ENCODE data around the gene KPNA6. TPM values are rescaled to one million over a fixed set of nuclear protein-coding genes. Genes with fewer than 3 reads are reported as not detected.

KPNA6 gene
- total and polyA plus RNA-seq, 2 of the 13 experiments (the other 11 are each of a cell fraction or from before 2014, with no cell fraction given): 22.0 to 47.5 TPM

- TF ChIP-seq PLSCR1 (CRISPR knock-in tag; IDR thresholded peaks at IDR 0.05; ENCODE audit: borderline replicate concordance): no peak; the same call in 1 of the 2 replicates
- no peak for TF ChIP-seq TBX3 (IDR thresholded peaks at IDR 0.05; ENCODE audit: borderline replicate concordance)
- TF ChIP-seq ZNF75D (CRISPR knock-in tag; IDR thresholded peaks at IDR 0.05; ENCODE audit: borderline replicate concordance): no peak
- peak; percentile 63; the same call in 1 of the 2 replicates for TF ChIP-seq TAF1 (CRISPR knock-in tag; IDR thresholded peaks at IDR 0.05)
- TF ChIP-seq PITX1 (CRISPR knock-in tag; IDR thresholded peaks at IDR 0.05): peak; percentile 23; the same call in 1 of the 2 replicates
- TF ChIP-seq RXRA (CRISPR knock-in tag; IDR thresholded peaks at IDR 0.05): 0 out of 2 replicates have a peak, but pooled peaks have one; percentile 38
- TF ChIP-seq JUNB (CRISPR knock-in tag; IDR thresholded peaks at IDR 0.05; ENCODE audit: borderline replicate concordance): no peak
- no peak for TF ChIP-seq ZNF644 (CRISPR knock-in tag; IDR thresholded peaks at IDR 0.05; ENCODE audit: low read depth)
- peak; percentile 78 for TF ChIP-seq ZMYM4 (CRISPR knock-in tag; IDR thresholded peaks at IDR 0.05)
- TF ChIP-seq TFE3 (CRISPR knock-in tag; IDR thresholded peaks at IDR 0.05): 0 out of 2 replicates have a peak, but pooled peaks have one; percentile 23
- TF ChIP-seq ZNF841 (CRISPR knock-in tag; IDR thresholded peaks at IDR 0.05; ENCODE audit: borderline replicate concordance): no peak
- no peak for TF ChIP-seq ZNF766 (CRISPR knock-in tag; IDR thresholded peaks at IDR 0.05; ENCODE audit: borderline replicate concordance)
- TF ChIP-seq ZBTB14 (CRISPR knock-in tag; IDR thresholded peaks at IDR 0.05): peak; percentile 99
- no peak for TF ChIP-seq ZHX1 (CRISPR knock-in tag; IDR thresholded peaks at IDR 0.05; ENCODE audit: low read depth)
- TF ChIP-seq POLR2AphosphoS2 (IDR thresholded peaks at IDR 0.05; ENCODE audit: low read depth, low read length): no peak; the same call in 1 of the 2 replicates
- TF ChIP-seq HNRNPLL (IDR thresholded peaks at IDR 0.05; ENCODE audit: low read depth, low read length, poor library complexity, severe bottlenecking): peak; percentile 77
- no peak for TF ChIP-seq NFE2 (CRISPR knock-in tag; IDR thresholded peaks at IDR 0.05)
- no peak for TF ChIP-seq KDM1A (CRISPR knock-in tag; IDR thresholded peaks at IDR 0.05)
- TF ChIP-seq ZNF24 (IDR thresholded peaks at IDR 0.05): no peak
- peak; percentile 67; the same call in 1 of the 2 replicates for TF ChIP-seq ERF (CRISPR knock-in tag; IDR thresholded peaks at IDR 0.05)
- peak; percentile 24; the same call in 1 of the 2 replicates for TF ChIP-seq ZSCAN31 (CRISPR knock-in tag; IDR thresholded peaks at IDR 0.05; ENCODE audit: low read depth)
These were observed 35.1 kb upstream of the KPNA6 start, which contains the start of gene TMEM39B (continued) for GRCh38 chr1:32072622-32073298.
